Measurements from ENCODE around the gene CUX1. TPM values are rescaled to one million over a fixed set of nuclear protein-coding genes. Genes with fewer than 3 reads are reported as not detected.

The CUX1 gene
- 100 to 1,000 TPM in 2 of 3 donors, 10 to 100 TPM in 1; 85.2 to 167 (median 120) TPM for total RNA-seq
- long read RNA-seq, donor 1, full-length matches to known transcripts, result 26 of 116 reads
- long read RNA-seq, donor 1, partial matches to known transcripts, result 52 of 116 reads
- long read RNA-seq, donor 1, other reads (novel, unspliced or antisense), result 38 of 116 reads
- long read RNA-seq, donor 2, partial matches to known transcripts, result 3 of 9 reads
- long read RNA-seq, donor 2, other reads (novel, unspliced or antisense), result 4 of 9 reads

GRCh38 chr7:101817471-101818286 lies at the start of gene CUX1:
TSS of gene CUX1 (plus strand) at chr7:101817626. CDS start at chr7:101817640, 14 bp downstream.
- peaks cover 5% of the 10 kb centered on the region for H3K4me1 ChIP-seq (ENCODE audit: low read depth)
- intact Hi-C loops (cut with DNase I, micrococcal nuclease), result loop anchor here (10.0 kb wide), 3 partner anchors 123 to 307 kb away; no protein-coding TSS in a partner anchor
- peak; percentile 47 for ATAC-seq
- TF ChIP-seq CTCF (IDR thresholded peaks at IDR 0.05), result no peak
- DNase-seq, result peak; percentile 54 to 75 (median 72)
- no peaks in the 10 kb centered on the region for H3K36me3 ChIP-seq (ENCODE audit: low read depth)
- H3K9me3 ChIP-seq, result no peaks in the 10 kb centered on the region
- peak within 1 kb of the TSS; percentile 40 for H3K4me3 ChIP-seq

- DNase-seq (no peak), ATAC-seq (no peak)
- no peaks in the 10 kb centered on the region for H3K36me3 ChIP-seq (ENCODE audit: low read depth)
- intact Hi-C loops (cut with DNase I, micrococcal nuclease), result no loop called here
- no peak overlapping the region for H3K4me3 ChIP-seq
- no peaks in the 10 kb centered on the region for H3K4me1 ChIP-seq (ENCODE audit: low read depth)
- TF ChIP-seq CTCF (IDR thresholded peaks at IDR 0.05), result no peak
- no peaks in the 10 kb centered on the region for H3K9me3 ChIP-seq
Measured at GRCh38 chr7:101768280-101768679, 49.1 kb upstream of the CUX1 start.

- TF ChIP-seq CTCF (IDR thresholded peaks at IDR 0.05), result no peak
- intact Hi-C loops (cut with DNase I, micrococcal nuclease), result no loop called here
- Histone ChIP-seq H3K4me3 (no peak overlapping the region), H3K36me3 (ENCODE audit: low read depth) (no peaks in the 10 kb centered on the region), H3K4me1 (ENCODE audit: low read depth) (no peaks in the 10 kb centered on the region), H3K9me3 (no peaks in the 10 kb centered on the region)
- ATAC-seq (no peak), DNase-seq (no peak)
Measured at GRCh38 chr7:101770466-101770865, 47.0 kb upstream of the CUX1 start.

- Histone ChIP-seq H3K36me3 (ENCODE audit: low read depth) (no peaks in the 10 kb centered on the region), H3K4me3 (no peak overlapping the region), H3K9me3 (no peaks in the 10 kb centered on the region), H3K4me1 (ENCODE audit: low read depth) (no peaks in the 10 kb centered on the region)
- intact Hi-C loops (cut with DNase I, micrococcal nuclease), result no loop called here
- DNase-seq (no peak), ATAC-seq (no peak)
- no peak for TF ChIP-seq CTCF (IDR thresholded peaks at IDR 0.05)
Measured at GRCh38 chr7:101772508-101773211, 44.8 kb upstream of the CUX1 start.

GRCh38 chr7:101775181-101775580 lies 42.2 kb upstream of the CUX1 start:
- no peak overlapping the region for H3K4me3 ChIP-seq
- no peaks in the 10 kb centered on the region for H3K9me3 ChIP-seq
- intact Hi-C loops (cut with DNase I, micrococcal nuclease), result no loop called here
- H3K4me1 ChIP-seq (ENCODE audit: low read depth), result no peaks in the 10 kb centered on the region
- DNase-seq, result no peak
- no peaks in the 10 kb centered on the region for H3K36me3 ChIP-seq (ENCODE audit: low read depth)
- no peak for TF ChIP-seq CTCF (IDR thresholded peaks at IDR 0.05)
- no peak for ATAC-seq

Measured in mucosa of descending colon (tissue), 3 donors.